ENCODE measurements around the gene CBX8. TPM values are rescaled to one million over a fixed set of nuclear protein-coding genes. Genes with fewer than 3 reads are reported as not detected.

The CBX8 gene
- total and polyA plus RNA-seq, 2 of the 13 experiments (the other 11 are each of a cell fraction or from before 2014, with no cell fraction given): 0.34 to 12.6 TPM

DNA sequence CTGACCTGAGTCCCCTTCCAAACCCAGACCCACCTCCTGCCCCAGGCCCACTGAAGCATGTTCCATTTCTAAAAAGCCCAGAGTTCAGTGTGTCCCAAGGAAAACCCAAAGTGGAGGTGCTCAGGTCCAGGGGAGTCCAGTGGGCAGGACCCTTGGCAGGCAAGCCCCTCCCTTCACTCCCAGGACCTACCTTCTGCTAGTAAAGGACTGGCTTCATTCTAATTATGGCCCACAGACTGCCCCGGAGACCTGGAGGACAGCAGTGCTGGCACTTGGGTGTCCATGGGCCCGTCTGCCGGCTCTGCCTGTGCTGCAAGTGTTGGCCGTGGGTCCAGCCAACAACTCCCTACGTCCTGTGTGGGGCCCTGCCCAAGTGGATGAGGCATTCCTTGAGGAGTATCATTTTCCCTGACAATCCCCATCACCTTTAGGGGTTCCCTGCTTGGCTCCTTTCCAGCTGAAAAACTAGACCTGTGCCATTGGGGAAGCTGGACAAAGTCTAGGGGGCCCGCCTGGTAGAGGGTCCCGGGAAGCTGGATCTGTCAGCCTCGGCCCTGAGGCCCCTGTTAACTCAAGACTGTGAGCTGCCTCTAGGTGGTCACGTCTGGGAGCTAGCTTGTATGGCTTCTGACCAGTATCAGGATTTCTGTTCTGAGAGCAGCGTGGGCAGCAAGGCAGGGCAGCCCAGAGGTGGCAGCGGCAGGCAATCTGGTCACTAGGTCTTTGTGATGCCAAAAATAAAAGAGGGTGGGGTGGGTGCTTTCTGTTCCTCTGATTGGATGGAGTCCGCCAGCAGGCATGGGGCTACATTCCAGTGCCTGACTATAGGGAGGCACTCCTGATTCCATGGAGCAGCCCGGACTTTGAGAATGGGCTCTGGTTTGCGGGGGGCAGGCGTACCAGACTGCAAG is 10.7 kb downstream of the CBX8 start (continued):
- TF ChIP-seq, protein P1, sequence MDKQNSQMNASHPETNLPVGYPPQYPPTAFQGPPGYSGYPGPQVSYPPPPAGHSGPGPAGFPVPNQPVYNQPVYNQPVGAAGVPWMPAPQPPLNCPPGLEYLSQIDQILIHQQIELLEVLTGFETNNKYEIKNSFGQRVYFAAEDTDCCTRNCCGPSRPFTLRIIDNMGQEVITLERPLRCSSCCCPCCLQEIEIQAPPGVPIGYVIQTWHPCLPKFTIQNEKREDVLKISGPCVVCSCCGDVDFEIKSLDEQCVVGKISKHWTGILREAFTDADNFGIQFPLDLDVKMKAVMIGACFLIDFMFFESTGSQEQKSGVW (CRISPR knock-in tag; IDR thresholded peaks at IDR 0.05; ENCODE audit: borderline replicate concordance): no peak
- TF ChIP-seq ZC3H13 (CRISPR knock-in tag; IDR thresholded peaks at IDR 0.05): peak; percentile 91
- no peak for TF ChIP-seq ZSCAN21 (CRISPR knock-in tag; IDR thresholded peaks at IDR 0.05; ENCODE audit: borderline replicate concordance)
- TF ChIP-seq MED1 (CRISPR knock-in tag; IDR thresholded peaks at IDR 0.05): no peak
- TF ChIP-seq ZNF232 (CRISPR knock-in tag; IDR thresholded peaks at IDR 0.05; ENCODE audit: borderline replicate concordance): no peak
- TF ChIP-seq, protein P2, sequence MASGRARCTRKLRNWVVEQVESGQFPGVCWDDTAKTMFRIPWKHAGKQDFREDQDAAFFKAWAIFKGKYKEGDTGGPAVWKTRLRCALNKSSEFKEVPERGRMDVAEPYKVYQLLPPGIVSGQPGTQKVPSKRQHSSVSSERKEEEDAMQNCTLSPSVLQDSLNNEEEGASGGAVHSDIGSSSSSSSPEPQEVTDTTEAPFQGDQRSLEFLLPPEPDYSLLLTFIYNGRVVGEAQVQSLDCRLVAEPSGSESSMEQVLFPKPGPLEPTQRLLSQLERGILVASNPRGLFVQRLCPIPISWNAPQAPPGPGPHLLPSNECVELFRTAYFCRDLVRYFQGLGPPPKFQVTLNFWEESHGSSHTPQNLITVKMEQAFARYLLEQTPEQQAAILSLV (CRISPR knock-in tag; IDR thresholded peaks at IDR 0.05; ENCODE audit: borderline replicate concordance): 0 out of 2 replicates have a peak, but pooled peaks have one; percentile 35
- TF ChIP-seq, protein P3, sequence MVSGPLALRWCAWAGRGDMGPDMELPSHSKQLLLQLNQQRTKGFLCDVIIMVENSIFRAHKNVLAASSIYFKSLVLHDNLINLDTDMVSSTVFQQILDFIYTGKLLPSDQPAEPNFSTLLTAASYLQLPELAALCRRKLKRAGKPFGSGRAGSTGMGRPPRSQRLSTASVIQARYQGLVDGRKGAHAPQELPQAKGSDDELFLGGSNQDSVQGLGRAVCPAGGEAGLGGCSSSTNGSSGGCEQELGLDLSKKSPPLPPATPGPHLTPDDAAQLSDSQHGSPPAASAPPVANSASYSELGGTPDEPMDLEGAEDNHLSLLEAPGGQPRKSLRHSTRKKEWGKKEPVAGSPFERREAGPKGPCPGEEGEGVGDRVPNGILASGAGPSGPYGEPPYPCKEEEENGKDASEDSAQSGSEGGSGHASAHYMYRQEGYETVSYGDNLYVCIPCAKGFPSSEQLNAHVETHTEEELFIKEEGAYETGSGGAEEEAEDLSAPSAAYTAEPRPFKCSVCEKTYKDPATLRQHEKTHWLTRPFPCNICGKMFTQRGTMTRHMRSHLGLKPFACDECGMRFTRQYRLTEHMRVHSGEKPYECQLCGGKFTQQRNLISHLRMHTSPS (CRISPR knock-in tag; IDR thresholded peaks at IDR 0.05; ENCODE audit: low read depth): no peak
- TF ChIP-seq, protein P4, sequence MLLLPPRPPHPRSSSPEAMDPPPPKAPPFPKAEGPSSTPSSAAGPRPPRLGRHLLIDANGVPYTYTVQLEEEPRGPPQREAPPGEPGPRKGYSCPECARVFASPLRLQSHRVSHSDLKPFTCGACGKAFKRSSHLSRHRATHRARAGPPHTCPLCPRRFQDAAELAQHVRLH (CRISPR knock-in tag; IDR thresholded peaks at IDR 0.05; ENCODE audit: borderline replicate concordance, low read depth): no peak
- no peak for TF ChIP-seq ZIK1 (CRISPR knock-in tag; IDR thresholded peaks at IDR 0.05; ENCODE audit: borderline replicate concordance, low read depth)
- no peak for TF ChIP-seq HDAC1 (CRISPR knock-in tag; IDR thresholded peaks at IDR 0.05)
- TF ChIP-seq AHR (CRISPR knock-in tag; IDR thresholded peaks at IDR 0.05): no peak
- TF ChIP-seq JUN (CRISPR knock-in tag; IDR thresholded peaks at IDR 0.05): no peak
- TF ChIP-seq ZNF773 (CRISPR knock-in tag; IDR thresholded peaks at IDR 0.05; ENCODE audit: borderline replicate concordance): no peak
- TF ChIP-seq ZNF816 (CRISPR knock-in tag; IDR thresholded peaks at IDR 0.05; ENCODE audit: borderline replicate concordance): no peak
- no peak for TF ChIP-seq NCOA1 (CRISPR knock-in tag; IDR thresholded peaks at IDR 0.05)
- no peak for TF ChIP-seq ZNF709 (CRISPR knock-in tag; IDR thresholded peaks at IDR 0.05)
- no peak for TF ChIP-seq ELF3 (CRISPR knock-in tag; IDR thresholded peaks at IDR 0.05)
- TF ChIP-seq, protein P5, sequence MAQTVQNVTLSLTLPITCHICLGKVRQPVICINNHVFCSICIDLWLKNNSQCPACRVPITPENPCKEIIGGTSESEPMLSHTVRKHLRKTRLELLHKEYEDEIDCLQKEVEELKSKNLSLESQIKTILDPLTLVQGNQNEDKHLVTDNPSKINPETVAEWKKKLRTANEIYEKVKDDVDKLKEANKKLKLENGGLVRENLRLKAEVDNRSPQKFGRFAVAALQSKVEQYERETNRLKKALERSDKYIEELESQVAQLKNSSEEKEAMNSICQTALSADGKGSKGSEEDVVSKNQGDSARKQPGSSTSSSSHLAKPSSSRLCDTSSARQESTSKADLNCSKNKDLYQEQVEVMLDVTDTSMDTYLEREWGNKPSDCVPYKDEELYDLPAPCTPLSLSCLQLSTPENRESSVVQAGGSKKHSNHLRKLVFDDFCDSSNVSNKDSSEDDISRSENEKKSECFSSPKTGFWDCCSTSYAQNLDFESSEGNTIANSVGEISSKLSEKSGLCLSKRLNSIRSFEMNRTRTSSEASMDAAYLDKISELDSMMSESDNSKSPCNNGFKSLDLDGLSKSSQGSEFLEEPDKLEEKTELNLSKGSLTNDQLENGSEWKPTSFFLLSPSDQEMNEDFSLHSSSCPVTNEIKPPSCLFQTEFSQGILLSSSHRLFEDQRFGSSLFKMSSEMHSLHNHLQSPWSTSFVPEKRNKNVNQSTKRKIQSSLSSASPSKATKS (CRISPR knock-in tag; IDR thresholded peaks at IDR 0.05): no peak
- TF ChIP-seq, protein P6, sequence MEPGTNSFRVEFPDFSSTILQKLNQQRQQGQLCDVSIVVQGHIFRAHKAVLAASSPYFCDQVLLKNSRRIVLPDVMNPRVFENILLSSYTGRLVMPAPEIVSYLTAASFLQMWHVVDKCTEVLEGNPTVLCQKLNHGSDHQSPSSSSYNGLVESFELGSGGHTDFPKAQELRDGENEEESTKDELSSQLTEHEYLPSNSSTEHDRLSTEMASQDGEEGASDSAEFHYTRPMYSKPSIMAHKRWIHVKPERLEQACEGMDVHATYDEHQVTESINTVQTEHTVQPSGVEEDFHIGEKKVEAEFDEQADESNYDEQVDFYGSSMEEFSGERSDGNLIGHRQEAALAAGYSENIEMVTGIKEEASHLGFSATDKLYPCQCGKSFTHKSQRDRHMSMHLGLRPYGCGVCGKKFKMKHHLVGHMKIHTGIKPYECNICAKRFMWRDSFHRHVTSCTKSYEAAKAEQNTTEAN (CRISPR knock-in tag; conservative IDR thresholded peaks at IDR 0.05): no peak

All from HepG2 (cell line).